GM21717 (cell line): ENCODE results near the gene CASP10.
"Not testable (repeated sequence)": the region's sequence is repeated elsewhere in the genome, so short reads cannot be mapped to it uniquely, and the experiment has no call there.

ENCODE experiments used
- ATAC-seq: cut with Tn5 transposase; IDR thresholded peaks from one replicate; pipeline ENCODE4 v1.9.1; 2021; ENCODE audit warnings: mild to moderate bottlenecking, moderate library complexity; ENCODE audit not compliant: unreplicated experiment

CASP10 gene

DNA sequence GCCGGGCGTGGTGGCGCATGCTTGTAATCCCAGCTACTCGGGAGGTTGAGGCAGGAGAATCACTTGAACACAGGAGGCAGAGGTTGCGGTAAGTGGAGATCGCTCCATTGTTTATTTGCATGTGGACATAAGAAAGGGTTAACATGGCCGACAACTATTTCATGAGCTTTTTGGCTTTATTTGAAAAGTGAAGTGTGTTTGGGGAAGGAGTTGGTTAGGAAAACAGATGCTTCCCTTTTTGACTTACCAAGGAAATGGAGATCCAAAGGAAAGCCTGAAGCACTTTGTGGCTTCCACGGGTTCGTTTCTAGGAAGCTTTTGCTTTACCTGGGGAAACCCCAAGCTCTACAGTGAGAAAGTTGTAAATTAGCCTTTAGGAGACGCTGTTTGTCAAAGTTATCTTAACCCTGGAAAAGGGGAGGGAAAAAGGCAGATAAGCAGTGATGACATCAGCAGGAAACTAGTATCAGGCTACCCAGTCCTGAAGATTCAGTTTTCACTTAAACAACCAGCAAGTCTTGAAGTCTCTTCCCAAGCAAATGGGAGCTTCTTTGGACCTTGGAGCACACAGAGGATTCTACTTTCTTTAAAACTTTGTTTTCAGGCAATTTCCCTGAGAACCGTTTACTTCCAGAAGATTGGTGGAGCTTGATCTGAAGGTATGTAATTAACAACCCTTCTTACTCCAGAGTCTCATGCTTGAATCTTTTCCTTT, at the start of gene CASP10:
Gene CASP10 (plus strand): TSS at position 492 of the 715 bp plus-strand sequence. CDS start 2,637 bp downstream, outside the sequence.
- ATAC-seq, result peak; percentile 79

DNA sequence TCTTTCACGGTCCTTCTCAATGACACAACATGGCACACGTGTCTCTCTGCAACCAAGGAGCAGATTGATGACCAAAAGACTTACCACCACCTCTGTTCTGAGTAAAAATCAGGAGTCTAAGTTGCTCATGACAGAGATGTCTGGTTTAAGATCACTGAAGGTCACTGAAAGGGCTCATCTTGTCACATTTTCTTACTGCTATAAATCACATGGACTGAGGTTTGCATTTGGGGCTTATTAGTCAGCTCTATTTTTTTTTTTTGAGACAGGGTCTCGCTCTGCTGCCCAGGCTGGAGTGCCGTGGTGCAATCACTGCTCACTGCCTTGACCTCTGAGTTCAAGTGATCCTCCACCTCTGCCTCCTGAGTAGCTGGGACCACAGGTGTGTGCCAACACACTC, 47.6 kb upstream of the CASP10 start:
- ATAC-seq, result no peak

GRCh38 chr2:201136889-201137321, 46.0 kb upstream of the CASP10 start:
- ATAC-seq, result no peak

GRCh38 chr2:201137505-201138400, 45.2 kb upstream of the CASP10 start:
- no peak for ATAC-seq

DNA sequence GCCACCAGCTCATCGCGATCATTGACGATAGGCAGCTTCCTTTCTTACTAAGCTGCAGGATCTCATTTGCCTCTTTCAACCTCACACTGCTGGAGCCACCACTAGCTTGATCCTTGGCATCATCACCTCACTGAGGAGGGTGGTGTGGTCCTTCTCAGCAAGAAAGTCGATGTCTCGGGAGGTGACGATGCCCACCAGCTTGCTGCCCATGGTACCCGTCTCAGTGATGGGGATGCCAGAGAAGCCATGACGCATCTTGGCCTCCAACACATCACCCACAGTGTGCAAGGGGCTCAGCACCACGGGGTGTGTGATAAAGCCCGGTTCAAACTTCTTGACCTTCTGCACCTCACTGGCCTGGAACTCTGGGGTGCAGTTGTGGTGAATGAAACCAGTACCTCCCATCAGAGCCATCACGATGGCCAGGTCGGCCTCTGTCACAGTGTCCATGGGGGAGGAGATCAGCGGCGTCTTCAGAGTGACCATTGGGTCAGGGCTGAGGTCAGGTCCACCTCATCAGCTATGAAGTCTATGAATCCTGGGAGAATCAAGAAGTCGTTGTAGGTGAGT, 44.5 kb upstream of the CASP10 start:
- ATAC-seq, result no peak

DNA sequence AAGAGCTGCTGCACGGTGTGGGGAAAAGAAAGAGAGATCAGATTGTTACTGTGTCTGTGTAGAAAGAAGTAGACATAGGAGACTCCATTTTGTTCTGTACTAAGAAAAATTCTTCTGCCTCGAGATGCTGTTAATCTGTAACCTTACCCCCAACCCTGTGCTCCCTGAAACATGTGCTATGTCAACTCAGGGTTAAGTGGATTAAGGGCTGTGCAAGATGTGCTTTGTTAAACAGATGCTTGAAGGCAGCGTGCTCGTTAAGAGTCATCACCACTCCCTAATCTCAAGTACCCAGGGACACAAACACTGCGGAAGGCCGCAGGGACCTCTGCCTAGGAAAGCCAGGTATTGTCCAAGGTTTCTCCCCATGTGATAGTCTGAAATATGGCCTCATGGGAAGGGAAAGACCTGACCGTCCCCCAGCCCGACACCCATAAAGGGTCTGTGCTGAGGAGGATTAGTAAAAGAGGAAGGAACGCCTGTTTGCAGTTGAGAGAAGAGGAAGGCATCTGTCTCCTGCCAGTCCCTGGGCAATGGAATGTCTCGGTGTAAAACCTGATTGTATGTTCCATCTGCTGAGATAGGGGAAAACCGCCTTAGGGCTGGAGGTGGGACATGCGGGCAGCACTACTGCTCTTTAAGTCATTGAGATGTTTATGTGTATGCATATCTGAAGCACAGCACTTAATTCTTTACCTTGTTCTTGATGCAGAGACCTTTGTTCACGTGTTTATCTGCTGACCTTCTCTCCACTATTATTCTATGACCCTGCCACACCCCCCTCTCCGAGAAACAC, 43.8 kb upstream of the CASP10 start:
- not testable (repeated sequence) for ATAC-seq

DNA sequence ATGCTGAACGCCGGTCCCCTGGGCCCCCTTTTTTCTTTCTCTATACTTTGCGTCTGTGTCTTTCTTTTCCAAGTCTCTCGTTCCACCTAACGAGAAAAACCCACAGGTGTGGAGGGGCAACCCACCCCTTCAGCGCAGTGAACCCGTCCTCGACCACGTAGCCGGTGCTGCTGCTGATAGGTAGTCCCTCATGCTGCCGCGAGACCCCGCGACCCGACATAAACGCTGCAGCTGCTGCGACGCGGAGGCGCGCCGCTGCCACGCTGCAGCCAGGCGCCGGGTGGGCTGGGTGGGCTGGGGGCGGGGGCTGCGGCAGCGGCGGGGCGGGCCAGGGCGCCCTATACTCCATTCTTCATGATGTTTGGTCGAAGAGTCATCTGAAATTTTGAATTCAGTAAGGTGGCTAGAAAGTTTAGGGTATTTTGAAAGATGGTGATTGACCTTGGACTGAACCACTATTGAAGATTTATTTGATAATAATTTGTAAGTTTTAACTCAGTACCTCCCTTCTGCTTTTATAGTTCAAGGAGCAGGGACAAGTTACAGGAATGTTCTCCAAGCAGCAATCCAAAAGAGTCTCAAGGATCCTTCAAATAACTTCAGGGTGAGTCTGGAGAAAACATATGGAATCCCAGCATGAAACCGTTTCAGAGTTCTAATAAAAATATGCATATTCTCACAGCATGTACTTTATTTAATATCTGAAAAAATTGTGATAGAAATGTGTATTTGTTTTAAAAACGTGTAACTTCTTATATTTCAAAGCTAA, 42.9 kb upstream of the CASP10 start:
- no peak for ATAC-seq

- no peak for ATAC-seq
These were observed 38.6 kb upstream of the CASP10 start for GRCh38 chr2:201144101-201145051.

- no peak for ATAC-seq
These were observed 34.4 kb upstream of the CASP10 start for GRCh38 chr2:201148434-201148990.

DNA sequence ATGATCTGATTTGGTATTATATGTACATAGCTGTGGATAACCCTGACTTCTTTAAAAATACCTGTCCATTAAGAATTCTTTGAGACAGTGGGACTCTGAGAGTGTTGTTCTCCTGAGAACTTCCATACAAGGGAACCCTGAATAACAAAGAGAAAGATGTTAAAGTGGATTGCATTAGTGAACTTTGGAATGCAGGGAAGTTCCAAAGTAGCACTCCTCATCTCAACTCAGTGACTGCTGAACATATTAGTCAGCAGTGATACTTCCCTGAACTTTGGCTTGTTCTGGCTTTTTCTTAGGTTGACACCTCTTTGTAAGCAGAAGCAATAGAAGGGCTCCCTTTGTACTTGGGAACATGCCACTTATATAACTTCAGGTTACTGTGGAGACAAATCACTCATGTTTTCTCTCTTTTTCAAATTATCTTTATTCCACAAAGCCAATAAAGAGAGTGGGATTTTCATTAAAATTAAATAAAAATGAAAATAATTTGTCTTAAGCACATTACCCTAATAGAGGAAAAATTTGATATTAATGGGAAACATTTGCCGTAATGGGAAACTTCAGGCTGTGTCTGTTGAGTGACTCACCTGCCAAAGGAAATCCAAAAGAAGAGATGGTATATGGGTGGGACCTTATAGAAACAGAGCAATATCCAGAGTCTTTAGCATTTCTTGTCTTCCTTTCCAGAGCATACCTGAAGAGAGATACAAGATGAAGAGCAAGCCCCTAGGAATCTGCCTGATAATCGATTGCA, 33.7 kb upstream of the CASP10 start:
- ATAC-seq, result no peak

GRCh38 chr2:201149821-201150165, 33.1 kb upstream of the CASP10 start:
- not testable (repeated sequence) for ATAC-seq

- no peak for ATAC-seq
These were observed 32.4 kb upstream of the CASP10 start for GRCh38 chr2:201150454-201151020.

DNA sequence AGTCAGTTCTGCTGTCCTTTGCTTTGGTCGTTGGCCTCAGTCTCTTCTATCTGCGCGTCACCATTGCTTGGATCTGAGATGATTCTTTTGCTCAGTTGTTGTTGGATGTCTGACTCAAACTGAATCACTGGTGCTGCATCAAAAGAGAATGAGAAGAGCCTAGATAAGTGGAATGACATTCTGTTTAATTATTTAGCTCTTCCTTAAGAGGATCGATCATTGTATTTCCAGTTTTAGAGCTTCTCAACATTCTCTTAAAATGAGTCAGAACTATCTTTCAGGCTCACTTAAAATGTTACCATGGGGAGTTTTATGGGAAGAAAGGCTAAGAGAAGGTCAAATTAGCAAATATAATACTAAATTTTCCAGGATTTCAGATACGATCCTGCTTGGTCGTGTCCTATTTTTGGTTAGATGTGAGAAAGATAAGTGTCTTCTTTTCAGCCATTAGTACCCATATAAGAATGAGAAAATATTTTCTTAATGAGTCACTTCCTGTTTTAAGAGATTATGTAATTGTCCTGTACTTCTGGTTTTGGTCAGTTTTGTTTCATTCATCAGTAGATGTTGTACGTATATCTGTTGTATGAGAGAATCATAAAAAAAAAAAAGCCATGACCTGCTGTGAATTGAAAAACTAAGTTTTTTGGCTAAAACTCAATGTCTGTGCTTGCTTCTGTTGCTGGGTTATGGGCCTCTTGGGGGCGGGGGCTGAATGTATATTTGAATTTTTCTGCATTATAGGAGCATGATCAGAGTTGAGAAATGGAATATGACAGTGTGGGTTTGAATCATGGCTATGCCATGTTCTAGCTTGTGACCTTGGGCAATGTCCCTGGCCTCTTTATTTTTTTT, 31.6 kb upstream of the CASP10 start:
- peak; percentile 66 for ATAC-seq

- no peak for ATAC-seq
These were observed 30.4 kb upstream of the CASP10 start for GRCh38 chr2:201152517-201152916.

DNA sequence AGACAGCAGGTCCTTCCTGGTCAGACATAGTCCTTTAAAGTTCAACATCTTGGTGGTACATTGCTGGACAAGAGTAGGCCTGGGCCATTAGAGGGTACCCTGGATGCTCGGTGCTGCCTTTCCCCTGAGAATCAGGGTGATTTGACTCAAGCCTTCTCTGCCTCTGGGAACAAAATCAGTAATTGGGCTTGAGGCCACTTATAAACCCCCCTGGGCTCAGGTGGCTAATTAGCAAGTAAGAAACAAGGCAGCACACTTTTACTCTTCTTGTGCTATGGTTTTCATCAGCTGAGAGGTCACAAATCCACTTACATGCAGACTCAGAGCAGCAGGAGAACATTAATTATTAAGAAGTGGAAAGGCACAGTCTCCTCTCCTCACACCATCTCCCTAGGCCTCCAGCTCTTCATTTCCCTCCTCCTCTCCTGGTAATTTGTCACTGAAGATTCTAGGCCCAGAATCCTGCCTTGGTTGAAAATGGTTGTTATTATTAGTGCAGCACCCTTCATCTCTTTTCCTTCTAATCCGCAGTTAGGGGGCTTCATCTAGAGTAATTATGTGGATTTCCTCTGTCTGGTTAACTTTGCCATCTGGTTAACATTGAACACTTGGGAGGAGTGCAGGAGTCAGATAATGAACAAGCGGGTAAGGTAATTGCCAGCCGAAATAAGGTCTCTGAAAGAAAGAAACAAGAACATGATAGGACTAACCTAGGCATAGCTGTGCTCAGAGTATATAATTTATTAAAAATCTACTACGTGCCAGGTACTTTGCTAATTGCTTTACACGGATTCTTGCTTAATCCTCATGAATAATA, 29.7 kb upstream of the CASP10 start:
- ATAC-seq, result no peak
